ENCODE measurements around the gene RPS6KA2.
A peak's percentile ranks its signal among the peaks of the same experiment; 100 is the strongest.

Gene RPS6KA2

GRCh38 chr6:166382500-166382932 is 244.5 kb downstream of the RPS6KA2 start:
- no peak for DNase-seq (ENCODE audit: low read depth)
- no peak for TF ChIP-seq CTCF (conservative IDR thresholded peaks at IDR 0.05; ENCODE audit: low read length)
- H3K4me3 ChIP-seq (ENCODE audit: low read length): peak overlapping the region; percentile 88

GRCh38 chr6:166381733-166382499 is 245.1 kb downstream of the RPS6KA2 start:
- DNase-seq (ENCODE audit: low read depth): peak; percentile 35
- peak; percentile 56 for TF ChIP-seq CTCF (conservative IDR thresholded peaks at IDR 0.05; ENCODE audit: low read length)
- peak overlapping the region; percentile 88 for H3K4me3 ChIP-seq (ENCODE audit: low read length)

GRCh38 chr6:166381381-166381732 is 245.7 kb downstream of the RPS6KA2 start:
- peak overlapping the region; percentile 88 for H3K4me3 ChIP-seq (ENCODE audit: low read length)
- no peak for DNase-seq (ENCODE audit: low read depth)
- TF ChIP-seq CTCF (conservative IDR thresholded peaks at IDR 0.05; ENCODE audit: low read length): no peak

- no peak for TF ChIP-seq CTCF (conservative IDR thresholded peaks at IDR 0.05; ENCODE audit: low read length)
- DNase-seq (ENCODE audit: low read depth): no peak
- H3K4me3 ChIP-seq (ENCODE audit: low read length): no peak overlapping the region
These were observed 247.3 kb downstream of the RPS6KA2 start for GRCh38 chr6:166379800-166380199.

GRCh38 chr6:166379103-166379586 is 247.9 kb downstream of the RPS6KA2 start:
- no peak overlapping the region for H3K4me3 ChIP-seq (ENCODE audit: low read length)
- no peak for TF ChIP-seq CTCF (conservative IDR thresholded peaks at IDR 0.05; ENCODE audit: low read length)
- DNase-seq (ENCODE audit: low read depth): no peak

GRCh38 chr6:166377721-166378120 is 249.3 kb downstream of the RPS6KA2 start:
- H3K4me3 ChIP-seq (ENCODE audit: low read length): no peak overlapping the region
- no peak for DNase-seq (ENCODE audit: low read depth)
- TF ChIP-seq CTCF (conservative IDR thresholded peaks at IDR 0.05; ENCODE audit: low read length): no peak

GRCh38 chr6:166375013-166375412 is 252.0 kb downstream of the RPS6KA2 start:
- H3K4me3 ChIP-seq (ENCODE audit: low read length): no peak overlapping the region
- no peak for DNase-seq (ENCODE audit: low read depth)
- no peak for TF ChIP-seq CTCF (conservative IDR thresholded peaks at IDR 0.05; ENCODE audit: low read length)

All from AG10803 (cell line).